ENCODE measurements around the gene STK33.

The STK33 gene

DNA sequence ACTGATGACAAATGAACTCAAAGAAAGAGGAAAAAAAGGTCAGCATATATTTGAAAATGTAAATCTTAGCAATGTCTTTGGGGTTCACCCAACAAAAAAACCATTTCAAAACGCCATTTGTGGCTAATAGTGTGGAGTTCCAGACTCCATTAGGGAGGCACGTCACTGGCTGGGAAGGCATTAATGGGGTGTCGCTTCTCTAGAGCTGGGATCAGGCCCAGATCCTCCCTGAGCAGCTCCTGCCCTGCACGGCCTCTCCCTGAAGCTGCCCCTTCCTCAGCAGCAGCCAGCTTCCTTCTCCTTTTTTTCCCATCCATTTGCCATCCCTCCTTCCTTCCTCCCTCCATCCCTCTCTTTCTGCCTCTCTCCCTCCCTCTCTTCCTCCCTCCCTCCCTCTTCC lies 231.5 kb downstream of the STK33 start:
- DNase-seq (ENCODE audit: insufficient read length, low spot score) (no peak), FAIRE-seq (no peak)
- TF ChIP-seq, protein P1, sequence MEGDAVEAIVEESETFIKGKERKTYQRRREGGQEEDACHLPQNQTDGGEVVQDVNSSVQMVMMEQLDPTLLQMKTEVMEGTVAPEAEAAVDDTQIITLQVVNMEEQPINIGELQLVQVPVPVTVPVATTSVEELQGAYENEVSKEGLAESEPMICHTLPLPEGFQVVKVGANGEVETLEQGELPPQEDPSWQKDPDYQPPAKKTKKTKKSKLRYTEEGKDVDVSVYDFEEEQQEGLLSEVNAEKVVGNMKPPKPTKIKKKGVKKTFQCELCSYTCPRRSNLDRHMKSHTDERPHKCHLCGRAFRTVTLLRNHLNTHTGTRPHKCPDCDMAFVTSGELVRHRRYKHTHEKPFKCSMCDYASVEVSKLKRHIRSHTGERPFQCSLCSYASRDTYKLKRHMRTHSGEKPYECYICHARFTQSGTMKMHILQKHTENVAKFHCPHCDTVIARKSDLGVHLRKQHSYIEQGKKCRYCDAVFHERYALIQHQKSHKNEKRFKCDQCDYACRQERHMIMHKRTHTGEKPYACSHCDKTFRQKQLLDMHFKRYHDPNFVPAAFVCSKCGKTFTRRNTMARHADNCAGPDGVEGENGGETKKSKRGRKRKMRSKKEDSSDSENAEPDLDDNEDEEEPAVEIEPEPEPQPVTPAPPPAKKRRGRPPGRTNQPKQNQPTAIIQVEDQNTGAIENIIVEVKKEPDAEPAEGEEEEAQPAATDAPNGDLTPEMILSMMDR (IDR thresholded peaks at IDR 0.05; ENCODE audit: insufficient read depth, missing control alignments), result no peak

DNA sequence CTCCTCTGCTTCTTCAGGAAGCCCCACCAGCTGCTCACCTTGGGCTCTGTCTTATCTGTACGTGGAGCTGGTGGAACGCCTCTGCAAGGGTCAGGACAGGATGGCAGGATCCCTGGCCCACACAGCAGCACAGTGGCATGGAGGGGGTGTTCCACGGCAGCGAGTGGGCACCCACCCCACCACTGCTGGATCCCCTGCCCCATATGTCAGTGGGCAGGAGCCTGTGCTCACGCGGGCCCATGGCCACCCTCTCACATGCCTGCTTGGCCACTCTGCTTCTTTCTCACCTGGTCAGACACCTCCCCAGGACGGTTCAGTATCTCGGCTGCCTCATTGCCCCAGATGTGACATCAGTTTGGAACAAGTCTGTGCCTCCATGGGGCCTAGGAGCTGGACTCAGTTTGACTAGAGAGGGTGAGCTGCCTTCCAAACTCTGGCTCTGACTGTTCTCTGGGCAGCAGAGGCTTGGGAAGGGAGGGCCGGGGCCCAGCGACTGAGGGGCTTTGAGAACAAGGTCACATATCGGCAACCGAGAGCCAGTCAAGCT lies 232.3 kb downstream of the STK33 start:
- DNase-seq (ENCODE audit: insufficient read length, low spot score), result no peak
- FAIRE-seq, result no peak
- TF ChIP-seq, protein P1 (IDR thresholded peaks at IDR 0.05; ENCODE audit: insufficient read depth, missing control alignments), result no peak

DNA sequence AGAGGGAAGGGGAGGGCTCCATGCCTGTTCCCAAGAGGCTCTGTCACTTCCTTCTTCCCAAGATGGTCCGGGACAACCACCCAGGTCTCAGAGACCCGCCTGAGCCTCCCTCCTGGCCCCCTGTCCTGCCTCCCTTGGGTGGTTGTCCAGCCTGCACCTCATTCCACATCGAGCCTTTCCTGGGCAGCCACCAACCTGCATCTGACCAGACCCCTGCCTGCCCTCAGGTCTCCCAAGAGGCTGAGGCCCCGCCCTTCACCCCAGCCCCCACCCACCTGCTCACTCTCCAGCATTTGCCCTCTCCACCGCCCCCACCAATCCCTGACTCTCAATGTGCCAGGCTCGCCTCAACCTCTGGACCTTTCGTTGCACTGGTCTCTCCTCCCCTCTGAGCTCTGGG lies 232.8 kb downstream of the STK33 start:
- TF ChIP-seq, protein P1 (IDR thresholded peaks at IDR 0.05; ENCODE audit: insufficient read depth, missing control alignments), result no peak
- no peak for FAIRE-seq
- no peak for DNase-seq (ENCODE audit: insufficient read length, low spot score)

DNA sequence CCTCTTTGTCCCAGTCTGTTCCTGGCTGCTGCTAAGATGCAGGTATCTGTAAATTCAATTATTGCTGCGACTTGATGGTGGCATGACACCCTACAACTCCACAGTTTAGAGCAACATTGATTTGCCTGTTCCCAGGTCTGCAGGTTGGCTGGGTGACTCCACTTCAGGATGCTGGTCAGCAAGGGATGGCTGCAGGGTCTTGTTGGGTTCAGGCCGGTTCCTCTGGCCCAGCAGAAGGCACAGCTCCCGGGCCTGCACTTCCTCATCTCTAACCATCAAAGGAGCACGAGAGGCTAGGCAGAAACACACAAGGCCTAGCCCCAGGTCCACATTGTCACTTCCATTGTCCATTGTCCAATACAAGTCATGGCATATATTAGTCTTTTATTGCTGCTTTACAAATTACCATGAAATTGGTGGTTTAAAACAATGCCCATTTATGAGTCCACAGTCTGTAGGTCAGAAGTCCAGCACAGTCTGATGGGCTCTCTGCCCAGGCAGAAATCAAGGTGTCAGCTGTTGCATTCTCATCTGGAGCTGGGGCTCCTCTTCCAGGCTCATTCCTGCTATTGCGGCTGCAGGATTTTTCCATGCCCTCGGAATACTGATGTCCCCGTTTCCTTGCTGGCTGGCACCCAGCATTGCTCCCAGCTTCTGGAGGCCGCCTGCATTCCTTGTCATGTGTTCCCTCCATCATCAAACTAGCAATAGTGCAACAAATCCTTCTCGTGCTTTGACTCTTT lies 233.8 kb downstream of the STK33 start:
- FAIRE-seq (no peak), DNase-seq (ENCODE audit: insufficient read length, low spot score) (no peak)
- TF ChIP-seq, protein P1 (IDR thresholded peaks at IDR 0.05; ENCODE audit: insufficient read depth, missing control alignments), result no peak

DNA sequence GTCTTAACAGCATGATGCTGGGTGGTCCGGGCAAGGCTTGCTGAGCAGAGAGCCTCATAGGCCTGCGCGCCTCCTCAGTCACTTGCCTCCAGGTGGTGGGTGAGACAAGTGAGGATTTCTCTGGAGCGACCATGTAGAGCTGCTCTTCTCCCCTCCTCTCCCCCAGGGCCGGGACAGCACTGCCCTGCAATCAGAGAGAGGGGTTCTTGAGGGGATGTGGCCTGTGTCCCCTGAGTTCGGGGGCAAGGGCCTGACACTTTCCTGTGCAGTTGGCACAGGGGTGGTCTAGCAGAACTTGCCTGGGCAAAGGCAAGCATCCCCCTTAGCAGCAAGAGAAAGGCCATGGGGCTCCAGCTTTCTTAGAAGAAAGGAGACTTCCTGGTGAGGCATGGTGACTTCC lies 234.5 kb downstream of the STK33 start:
- TF ChIP-seq, protein P1 (IDR thresholded peaks at IDR 0.05; ENCODE audit: insufficient read depth, missing control alignments), result no peak
- DNase-seq (ENCODE audit: insufficient read length, low spot score) (no peak), FAIRE-seq (no peak)

DNA sequence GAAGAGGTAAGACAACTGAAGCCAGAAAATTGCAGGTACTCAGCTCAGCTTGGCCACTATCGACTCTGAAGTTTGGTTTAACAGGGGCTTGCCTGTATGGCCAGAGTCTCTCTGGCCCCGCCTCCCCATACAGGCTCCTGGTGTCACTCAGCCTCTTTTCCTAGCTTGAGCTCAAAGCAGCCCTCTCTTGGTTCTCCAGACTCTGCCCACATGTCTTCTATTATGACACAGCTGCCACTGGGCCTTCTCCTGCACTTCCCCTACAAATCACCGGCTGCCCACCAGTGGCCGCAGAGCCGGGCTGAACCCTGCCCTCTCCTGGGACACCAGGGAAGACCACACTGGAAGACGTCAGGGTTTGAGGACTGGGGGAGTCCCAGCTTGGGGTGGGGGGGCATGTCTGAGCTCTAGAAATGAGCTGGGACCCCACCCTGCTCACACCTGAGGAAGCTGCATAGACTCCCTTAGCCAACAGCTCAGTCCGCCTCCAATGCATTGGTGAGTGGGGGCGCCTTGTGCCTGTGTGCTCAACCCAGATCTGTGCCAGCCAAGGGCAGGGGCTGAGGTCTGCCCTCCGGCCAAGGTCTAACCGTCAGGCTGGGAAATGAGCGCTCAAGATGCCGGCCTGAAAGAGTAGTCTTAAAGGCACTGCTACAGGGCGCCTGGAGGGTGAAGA lies 236.0 kb downstream of the STK33 start:
- TF ChIP-seq, protein P1 (IDR thresholded peaks at IDR 0.05; ENCODE audit: insufficient read depth, missing control alignments), result no peak
- FAIRE-seq, result no peak
- DNase-seq (ENCODE audit: insufficient read length, low spot score), result no peak

DNA sequence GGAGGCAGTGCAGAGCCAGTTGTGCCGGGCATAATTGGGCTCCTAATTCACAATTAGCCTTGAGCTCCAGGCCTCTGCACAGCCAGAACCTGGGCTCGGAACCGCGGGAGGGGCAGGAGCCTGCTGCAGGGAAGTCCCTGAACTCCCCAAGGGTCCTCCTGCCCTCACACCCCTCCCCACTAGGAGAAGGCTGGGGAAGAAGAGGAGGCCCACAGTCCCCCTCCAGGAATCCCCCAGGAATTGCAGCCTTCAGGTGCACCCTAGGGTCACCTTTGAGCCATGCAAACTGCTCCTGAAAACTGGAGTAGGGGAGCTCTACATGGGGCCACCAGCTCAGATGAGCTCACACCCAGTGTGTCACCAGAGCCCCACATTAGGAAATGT lies 236.5 kb downstream of the STK33 start:
- FAIRE-seq, result no peak
- TF ChIP-seq, protein P1 (IDR thresholded peaks at IDR 0.05; ENCODE audit: insufficient read depth, missing control alignments), result no peak
- DNase-seq (ENCODE audit: insufficient read length, low spot score), result no peak
